Measurements from ENCODE around the gene KAT2B.

Gene KAT2B

GRCh38 chr3:20064796-20065564, 24.7 kb downstream of the KAT2B start:
- DNase-seq (ENCODE audit: low read depth), result no peak

GRCh38 chr3:20066079-20066478, 25.8 kb downstream of the KAT2B start:
- DNase-seq (ENCODE audit: low read depth), result no peak

GRCh38 chr3:20066850-20067617, 26.8 kb downstream of the KAT2B start:
- DNase-seq (ENCODE audit: low read depth), result no peak

GRCh38 chr3:20068512-20069177, 28.4 kb downstream of the KAT2B start:
- no peak for DNase-seq (ENCODE audit: low read depth)

GRCh38 chr3:20069178-20069532, 28.9 kb downstream of the KAT2B start:
- no peak for DNase-seq (ENCODE audit: low read depth)

- DNase-seq (ENCODE audit: low read depth), result no peak
Observed at GRCh38 chr3:20071175-20071574, 30.9 kb downstream of the KAT2B start.

- DNase-seq (ENCODE audit: low read depth), result no peak
Observed at GRCh38 chr3:20072422-20072821, 32.2 kb downstream of the KAT2B start.

- no peak for DNase-seq (ENCODE audit: low read depth)
Observed at GRCh38 chr3:20073068-20073467, 32.8 kb downstream of the KAT2B start.

GRCh38 chr3:20073683-20074082, 33.4 kb downstream of the KAT2B start:
- no peak for DNase-seq (ENCODE audit: low read depth)

- DNase-seq (ENCODE audit: low read depth), result no peak
Observed at GRCh38 chr3:20074226-20075063, 34.2 kb downstream of the KAT2B start.

GRCh38 chr3:20075197-20075596, 35.0 kb downstream of the KAT2B start:
- DNase-seq (ENCODE audit: low read depth), result no peak

- DNase-seq (ENCODE audit: low read depth), result no peak
Observed at GRCh38 chr3:20076296-20076997, 36.2 kb downstream of the KAT2B start.

- no peak for DNase-seq (ENCODE audit: low read depth)
Observed at GRCh38 chr3:20077068-20077467, 36.8 kb downstream of the KAT2B start.

GRCh38 chr3:20078194-20078714, 38.0 kb downstream of the KAT2B start:
- DNase-seq (ENCODE audit: low read depth), result no peak

- DNase-seq (ENCODE audit: low read depth), result no peak
Observed at GRCh38 chr3:20079621-20080020, 39.4 kb downstream of the KAT2B start.

GRCh38 chr3:20080956-20081554, 40.8 kb downstream of the KAT2B start:
- DNase-seq (ENCODE audit: low read depth), result no peak

GRCh38 chr3:20083253-20083652, 43.0 kb downstream of the KAT2B start:
- no peak for DNase-seq (ENCODE audit: low read depth)

GRCh38 chr3:20083953-20084352, 43.7 kb downstream of the KAT2B start:
- DNase-seq (ENCODE audit: low read depth), result no peak

GRCh38 chr3:20091331-20092047, 51.2 kb downstream of the KAT2B start:
- no peak for DNase-seq (ENCODE audit: low read depth)

GRCh38 chr3:20095470-20095869, 55.2 kb downstream of the KAT2B start:
- DNase-seq (ENCODE audit: low read depth), result no peak
